Skeletal muscle satellite cell (primary cell): ENCODE data around the gene ANKS1B.
"Not testable (repeated sequence)": the region's sequence is repeated elsewhere in the genome, so short reads cannot be mapped to it uniquely, and the experiment has no call there.

Experiments
- H3K27me3 ChIP-seq: 2 replicates; pipeline ENCODE4 v1.7.0; 2013; ENCODE audit warnings: low read length; ENCODE audit not compliant: control insufficient read depth, insufficient read depth
- H3K36me3 ChIP-seq: 2 replicates; pipeline ENCODE4 v1.7.0; 2013; ENCODE audit warnings: mild to moderate bottlenecking, control low read depth, low read length; ENCODE audit not compliant: insufficient read depth
- H3K4me1 ChIP-seq: 2 replicates; pipeline ENCODE4 v1.7.0; 2013; ENCODE audit warnings: low read length; ENCODE audit not compliant: control insufficient read depth, insufficient read depth
- H3K4me2 ChIP-seq: 2 replicates; pipeline ENCODE4 v1.7.0; 2013; ENCODE audit warnings: mild to moderate bottlenecking, low read length
- H3K4me3 ChIP-seq: 2 replicates; pipeline ENCODE4 v1.7.0; 2013; ENCODE audit warnings: low read length
- H3K9ac ChIP-seq: 2 replicates; pipeline ENCODE4 v1.7.0; 2013; ENCODE audit warnings: mild to moderate bottlenecking, low read depth, low read length, moderate library complexity
- H3K9me3 ChIP-seq: replicated peaks from 2 replicates; pipeline ENCODE4 v1.7.0; 2013; ENCODE audit warnings: mild to moderate bottlenecking, control low read depth, low read length

ANKS1B gene

DNA sequence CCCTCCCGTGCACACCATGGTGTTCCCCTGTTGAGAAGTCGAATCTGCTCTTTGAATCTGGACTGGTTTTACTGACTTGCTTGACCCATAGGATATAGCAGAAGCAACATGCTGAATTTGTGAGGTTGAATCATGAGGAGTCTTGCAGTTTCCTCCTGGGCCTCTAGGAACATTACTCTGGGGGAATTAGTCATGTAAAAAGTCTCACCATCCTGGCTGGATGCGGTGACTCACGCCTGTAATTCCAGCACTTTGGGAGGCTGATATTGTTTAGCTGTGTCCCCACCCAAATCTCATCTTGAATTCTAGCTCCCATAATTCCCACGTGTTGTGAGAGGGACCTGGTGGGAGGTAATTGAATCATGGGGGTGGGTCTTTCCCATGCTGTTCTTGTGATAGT is 1228.9 kb downstream of the ANKS1B start:
- not testable (repeated sequence) for H3K4me2 ChIP-seq, H3K9me3 ChIP-seq, H3K27me3 ChIP-seq, H3K9ac ChIP-seq, H3K36me3 ChIP-seq, H3K4me3 ChIP-seq
- H3K4me1 ChIP-seq = peaks cover 28% of the 10 kb centered on the region

DNA sequence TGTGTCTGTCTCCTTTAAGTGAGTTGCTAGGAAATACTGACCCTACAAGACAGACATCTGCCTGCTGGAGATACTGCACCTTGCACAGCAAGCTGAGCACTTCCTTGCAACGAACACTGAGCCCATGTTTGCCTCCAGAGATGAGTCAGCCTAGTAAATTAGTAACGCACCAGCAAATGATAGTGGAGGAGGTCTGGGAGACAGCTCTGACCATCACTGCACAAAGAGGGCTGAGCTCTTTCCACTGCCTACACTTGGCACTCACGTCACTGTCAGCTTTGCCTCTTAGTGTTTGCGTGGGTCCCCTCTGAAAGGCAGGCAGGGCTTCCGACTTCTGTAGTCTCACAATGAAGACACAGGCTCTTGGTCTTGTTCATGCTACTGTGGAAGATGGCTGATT is 1230.6 kb downstream of the ANKS1B start:
- no peak overlapping the region for H3K4me2 ChIP-seq
- H3K9ac ChIP-seq = no peak overlapping the region
- H3K27me3 ChIP-seq = no peaks in the 10 kb centered on the region
- H3K36me3 ChIP-seq = no peaks in the 10 kb centered on the region
- H3K4me3 ChIP-seq = no peak overlapping the region
- no peaks in the 10 kb centered on the region for H3K9me3 ChIP-seq
- H3K4me1 ChIP-seq = peaks cover 28% of the 10 kb centered on the region

DNA sequence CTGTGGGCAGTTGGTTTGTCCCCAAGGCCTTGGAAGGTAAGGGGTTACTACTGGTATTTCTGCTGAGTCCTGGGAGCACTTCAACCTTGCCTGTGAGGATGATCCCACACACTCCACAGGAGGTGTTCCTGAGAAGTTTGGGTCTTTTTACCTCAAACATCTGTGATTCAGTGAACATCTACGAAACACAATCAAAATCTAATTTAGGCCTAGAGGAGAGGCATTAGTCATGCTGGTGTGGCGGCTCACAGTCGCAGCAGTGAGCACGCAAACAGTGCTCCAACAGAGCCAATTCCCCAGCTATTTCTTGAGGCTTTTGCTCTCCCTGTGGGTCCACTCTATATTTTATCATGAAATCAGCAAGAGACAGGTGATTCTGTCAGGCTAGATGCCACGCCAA is 1232.0 kb downstream of the ANKS1B start:
- Histone ChIP-seq H3K9me3 (no peaks in the 10 kb centered on the region), H3K4me3 (no peak overlapping the region), H3K9ac (no peak overlapping the region), H3K4me1 (peaks cover 25% of the 10 kb centered on the region), H3K4me2 (no peak overlapping the region), H3K36me3 (no peaks in the 10 kb centered on the region), H3K27me3 (no peaks in the 10 kb centered on the region)

- no peak overlapping the region for H3K4me2 ChIP-seq
- peaks cover 1% of the 10 kb centered on the region for H3K27me3 ChIP-seq
- H3K4me3 ChIP-seq = no peak overlapping the region
- H3K9ac ChIP-seq = no peak overlapping the region
- H3K36me3 ChIP-seq = no peaks in the 10 kb centered on the region
- no peaks in the 10 kb centered on the region for H3K9me3 ChIP-seq
- H3K4me1 ChIP-seq = peaks cover 25% of the 10 kb centered on the region
These were observed 1233.1 kb downstream of the ANKS1B start for GRCh38 chr12:98751580-98752115.

DNA sequence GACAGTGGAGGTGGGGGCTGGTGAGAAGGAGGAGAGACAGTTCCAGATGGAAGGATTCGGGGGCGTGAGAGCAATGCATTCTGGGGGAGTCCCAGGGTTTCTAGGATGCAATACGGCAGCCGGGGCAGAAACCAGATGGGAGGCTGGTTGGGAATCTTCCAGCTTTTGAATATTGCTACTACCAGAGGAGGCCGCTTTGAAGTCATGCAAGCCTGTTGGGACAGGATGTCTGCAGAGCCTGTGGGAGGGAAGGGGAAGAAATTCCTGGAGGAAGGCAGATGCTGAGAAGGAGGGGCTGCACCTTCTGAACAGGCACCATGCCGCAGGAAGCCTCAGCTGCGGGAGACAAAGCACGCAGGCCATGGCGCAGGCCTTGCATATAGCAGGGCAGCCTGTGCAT is 1234.2 kb downstream of the ANKS1B start:
- peaks cover 28% of the 10 kb centered on the region for H3K4me1 ChIP-seq
- peaks cover 12% of the 10 kb centered on the region for H3K27me3 ChIP-seq
- H3K36me3 ChIP-seq = no peaks in the 10 kb centered on the region
- no peak overlapping the region for H3K4me3 ChIP-seq
- no peak overlapping the region for H3K4me2 ChIP-seq
- H3K9ac ChIP-seq = no peak overlapping the region
- H3K9me3 ChIP-seq = no peaks in the 10 kb centered on the region

DNA sequence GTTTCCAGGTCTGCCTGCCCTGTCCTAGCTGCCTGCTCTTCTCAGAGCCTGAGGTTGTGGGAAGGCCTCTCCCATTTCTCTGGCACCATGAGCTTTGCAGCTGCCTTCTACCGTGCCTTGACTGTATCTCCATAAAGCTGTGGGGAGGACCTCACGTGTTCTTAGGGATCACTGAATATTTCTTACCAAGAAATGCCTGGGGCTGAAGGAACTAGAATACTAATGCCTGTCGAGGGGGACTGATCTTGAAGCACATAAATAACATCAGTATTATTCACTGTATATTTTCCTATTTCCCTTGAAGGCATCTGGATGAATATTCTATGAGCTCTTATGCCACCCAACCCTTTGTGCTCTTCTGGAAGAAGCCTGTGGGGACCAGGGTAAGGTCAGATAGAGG is 1236.3 kb downstream of the ANKS1B start:
- Histone ChIP-seq H3K36me3 (no peaks in the 10 kb centered on the region), H3K4me2 (no peak overlapping the region), H3K27me3 (peaks cover 12% of the 10 kb centered on the region), H3K9me3 (no peaks in the 10 kb centered on the region), H3K9ac (no peak overlapping the region), H3K4me3 (no peak overlapping the region), H3K4me1 (peaks cover 19% of the 10 kb centered on the region)

DNA sequence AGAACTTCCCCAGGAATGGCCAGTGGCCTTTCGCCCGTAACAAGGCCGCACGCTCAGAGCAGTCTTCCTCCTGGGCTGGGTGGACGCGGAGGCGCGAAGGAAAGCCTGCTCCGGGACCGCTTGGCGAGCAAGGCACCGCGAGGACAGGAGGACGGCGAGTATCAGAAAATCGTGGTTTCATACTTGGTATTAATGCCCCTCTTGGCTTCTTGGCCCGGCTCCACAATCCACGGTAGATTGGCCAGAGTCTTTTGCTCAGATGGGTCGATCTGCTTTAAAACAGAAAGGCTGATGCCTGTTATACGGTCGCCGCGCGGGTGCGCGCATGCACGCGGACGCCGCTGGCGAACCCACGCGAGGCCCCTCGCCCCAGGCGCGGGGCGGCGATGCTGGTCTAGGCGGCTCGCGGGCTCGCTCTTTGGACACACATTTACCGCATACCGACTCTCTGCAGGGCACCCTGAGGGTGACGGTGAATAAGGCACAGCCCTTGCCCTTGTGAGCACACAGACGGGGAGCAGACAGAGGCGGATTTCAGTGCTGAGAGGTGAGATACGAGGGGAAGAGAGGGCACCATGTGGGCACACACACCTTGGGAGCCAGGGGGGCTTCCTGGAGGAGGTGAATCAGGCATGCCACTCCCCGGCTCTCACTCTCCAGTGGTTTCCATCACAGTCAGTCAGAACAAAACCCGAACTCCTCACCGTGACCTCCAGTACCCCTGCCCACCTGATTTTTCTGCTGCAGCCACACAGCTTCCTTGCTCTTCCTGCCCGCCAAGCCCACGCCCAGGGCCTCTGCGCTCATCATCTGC is 1239.0 kb downstream of the ANKS1B start:
- Histone ChIP-seq H3K9me3 (no peaks in the 10 kb centered on the region), H3K36me3 (no peaks in the 10 kb centered on the region), H3K4me1 (peaks cover 13% of the 10 kb centered on the region), H3K4me2 (peak overlapping the region; percentile 85), H3K4me3 (peak overlapping the region; percentile 67), H3K27me3 (peaks cover 12% of the 10 kb centered on the region), H3K9ac (peak overlapping the region; percentile 25)

DNA sequence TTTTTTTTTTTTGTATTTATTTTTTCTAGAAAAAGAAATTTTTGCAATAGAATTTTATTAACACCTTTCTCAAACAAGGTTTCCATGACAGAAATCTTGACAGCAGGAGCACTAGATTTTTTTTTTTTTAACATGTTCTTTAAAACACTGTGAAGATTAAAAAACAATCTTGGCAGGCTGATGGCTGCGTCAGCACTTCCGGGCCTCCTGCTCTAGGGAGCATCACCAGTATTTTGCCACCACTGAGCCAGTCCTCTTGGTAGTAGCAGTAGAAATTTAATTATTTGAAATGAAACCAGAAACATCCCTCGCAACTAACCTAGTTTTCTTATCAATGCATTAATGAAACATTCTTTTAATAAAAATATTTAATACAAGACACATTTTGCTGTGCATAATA is 1240.1 kb downstream of the ANKS1B start:
- H3K4me3 ChIP-seq = no peak overlapping the region
- no peak overlapping the region for H3K4me2 ChIP-seq
- no peaks in the 10 kb centered on the region for H3K36me3 ChIP-seq
- peaks cover 13% of the 10 kb centered on the region for H3K4me1 ChIP-seq
- H3K27me3 ChIP-seq = peaks cover 12% of the 10 kb centered on the region
- H3K9ac ChIP-seq = no peak overlapping the region
- no peaks in the 10 kb centered on the region for H3K9me3 ChIP-seq

DNA sequence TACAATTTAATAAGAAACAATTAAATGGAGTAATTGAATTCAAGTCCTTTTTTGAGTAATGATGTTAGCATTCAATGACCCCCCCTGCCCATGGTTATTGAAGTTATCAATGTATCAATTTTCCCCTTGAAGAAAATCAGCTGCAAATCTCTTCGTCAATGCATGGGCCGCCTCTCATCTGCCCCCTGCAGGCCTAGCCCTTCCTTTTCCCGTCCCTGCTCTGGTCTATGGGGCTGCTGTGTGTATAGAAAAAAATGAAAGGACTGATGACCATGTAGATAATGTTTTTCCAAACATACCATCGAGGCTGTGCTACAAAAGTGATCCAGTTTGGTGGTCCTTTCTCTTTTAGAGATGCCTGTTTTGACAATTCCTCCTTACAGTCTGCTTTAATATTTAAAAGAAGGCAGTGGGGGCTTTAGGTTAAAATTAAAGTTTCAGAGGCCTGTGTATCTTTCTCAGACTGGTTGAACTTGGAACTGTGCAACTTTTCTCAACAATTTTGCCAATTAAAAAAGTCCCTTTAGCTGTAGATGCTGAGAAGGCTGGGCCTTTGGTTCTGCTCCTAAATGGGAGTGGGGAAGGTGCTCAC is 1241.3 kb downstream of the ANKS1B start:
- H3K36me3 ChIP-seq = no peaks in the 10 kb centered on the region
- no peak overlapping the region for H3K4me2 ChIP-seq
- H3K4me1 ChIP-seq = peaks cover 13% of the 10 kb centered on the region
- no peaks in the 10 kb centered on the region for H3K9me3 ChIP-seq
- H3K4me3 ChIP-seq = no peak overlapping the region
- peaks cover 12% of the 10 kb centered on the region for H3K27me3 ChIP-seq
- no peak overlapping the region for H3K9ac ChIP-seq

GRCh38 chr12:98741556-98742265 is 1243.0 kb downstream of the ANKS1B start:
- no peak overlapping the region for H3K4me2 ChIP-seq
- H3K9me3 ChIP-seq = no peaks in the 10 kb centered on the region
- H3K27me3 ChIP-seq = peaks cover 12% of the 10 kb centered on the region
- H3K36me3 ChIP-seq = no peaks in the 10 kb centered on the region
- H3K9ac ChIP-seq = no peak overlapping the region
- H3K4me1 ChIP-seq = peaks cover 13% of the 10 kb centered on the region
- H3K4me3 ChIP-seq = no peak overlapping the region

- Histone ChIP-seq H3K4me1 (peaks cover 13% of the 10 kb centered on the region), H3K4me2 (no peak overlapping the region), H3K4me3 (no peak overlapping the region), H3K9me3 (no peaks in the 10 kb centered on the region), H3K9ac (no peak overlapping the region), H3K36me3 (no peaks in the 10 kb centered on the region), H3K27me3 (peaks cover 6% of the 10 kb centered on the region)
These were observed 1243.6 kb downstream of the ANKS1B start for GRCh38 chr12:98741196-98741555.
